IMR-90 (cell line): ENCODE data around the gene B4GALNT1. TPM values are rescaled to one million over a fixed set of nuclear protein-coding genes. Genes with fewer than 3 reads are reported as not detected.

Experiments
- ATAC-seq: fragments of 200-7000 bp; cut with Tn5 transposase; 2 replicates; pipeline ENCODE4 v1.9.1; 2020; ENCODE audit warnings: low read depth, mild to moderate bottlenecking, moderate library complexity
- BruUV-seq: library from RNA; stranded (reverse); fragments of 400-500 nt; replicated peaks from 2 replicates; lab custom pipeline; 2021; lab: Mats Ljungman, UMichigan
- CTCF ChIA-PET: fragments of 300-600 bp; formaldehyde crosslinking; extraction: SDS; loops from one replicate; lab custom pipeline; 2021; ENCODE audit warnings: antibody characterized with exemption; lab: Yijun Ruan, JAX
- POLR2A ChIA-PET: fragments of 300-600 bp; sonication (Branson Sonifier 250); formaldehyde crosslinking; loops from one replicate; lab custom pipeline; 2022; ENCODE audit warnings: antibody characterized with exemption; ENCODE audit not compliant: unreplicated experiment; lab: Charles Lee
- DNase-seq: peaks from one replicate; pipeline ENCODE4 v3.0.0; 2013
- H2AFZ ChIP-seq: replicated peaks from 2 replicates; pipeline ENCODE3; 2013; ENCODE audit warnings: low read length, mild to moderate bottlenecking; ENCODE audit not compliant: poor library complexity
- H2AK5ac ChIP-seq: 2 replicates; pipeline ENCODE4 v1.6.1; 2013; ENCODE audit warnings: low read depth, low read length, inconsistent platforms
- H2AK9ac ChIP-seq: replicated peaks from 2 replicates; pipeline ENCODE3; 2013; ENCODE audit warnings: mild to moderate bottlenecking, low read depth, low read length, moderate library complexity; ENCODE audit not compliant: poor library complexity
- H2BK120ac ChIP-seq: 2 replicates; pipeline ENCODE4 v1.6.1; 2013; ENCODE audit warnings: low read depth, low read length, inconsistent platforms
- H2BK15ac ChIP-seq: 3 replicates; pipeline ENCODE4 v1.6.1; 2013; ENCODE audit warnings: low read depth, low read length, inconsistent platforms
- H2BK20ac ChIP-seq: 2 replicates; pipeline ENCODE4 v1.6.1; 2013; ENCODE audit warnings: low read depth, mild to moderate bottlenecking, inconsistent platforms, low read length, moderate library complexity
- H2BK5ac ChIP-seq: 2 replicates; pipeline ENCODE4 v1.6.1; 2013; ENCODE audit warnings: mild to moderate bottlenecking, low read depth, low read length, inconsistent platforms; ENCODE audit not compliant: poor library complexity, severe bottlenecking
- H3K14ac ChIP-seq: replicated peaks from 2 replicates; pipeline ENCODE4 v1.6.1; 2013; ENCODE audit warnings: low read depth, low read length, inconsistent platforms
- H3K18ac ChIP-seq: 2 replicates; pipeline ENCODE4 v1.6.1; 2013; ENCODE audit warnings: low read depth, low read length, control low read depth
- H3K23ac ChIP-seq: 2 replicates; pipeline ENCODE4 v1.6.1; 2013; ENCODE audit warnings: low read depth, low read length, inconsistent platforms
- H3K27ac ChIP-seq: 2 replicates; pipeline ENCODE4 v1.5.1; 2013; ENCODE audit warnings: mild to moderate bottlenecking, control low read depth, low read length; ENCODE audit not compliant: insufficient read depth
- H3K27me3 ChIP-seq: 2 replicates; pipeline ENCODE4 v1.6.1; 2013; ENCODE audit warnings: low read length; ENCODE audit not compliant: control insufficient read depth, insufficient read depth
- H3K36me3 ChIP-seq: 2 replicates; pipeline ENCODE4 v1.6.1; 2013; ENCODE audit warnings: low read length, mixed read lengths; ENCODE audit not compliant: control insufficient read depth, insufficient read depth
- H3K4ac ChIP-seq: 2 replicates; pipeline ENCODE4 v1.6.1; 2013; ENCODE audit warnings: low read depth, low read length, inconsistent platforms
- H3K4me1 ChIP-seq: 2 replicates; pipeline ENCODE4 v1.6.1; 2013; ENCODE audit warnings: low read length, mixed read lengths; ENCODE audit not compliant: control insufficient read depth, insufficient read depth
- H3K4me2 ChIP-seq: 2 replicates; pipeline ENCODE4 v1.6.1; 2013; ENCODE audit warnings: low read depth, mild to moderate bottlenecking, control low read depth, low read length, moderate library complexity
- H3K4me3 ChIP-seq: 2 replicates; pipeline ENCODE4 v1.5.1; 2013; ENCODE audit warnings: low read depth, mild to moderate bottlenecking, control low read depth, low read length, moderate library complexity; ENCODE audit not compliant: insufficient read depth
- H3K56ac ChIP-seq: 2 replicates; pipeline ENCODE4 v1.6.1; 2013; ENCODE audit warnings: low read length, inconsistent platforms; ENCODE audit not compliant: insufficient read depth; ENCODE audit errors: extremely low read depth
- H3K79me1 ChIP-seq, 2 experiments: 2 replicates each; pipeline ENCODE4 v1.6.1; 2013; ENCODE audit warnings: low read length in 2 of 2, inconsistent platforms in 1 of 2, low read depth in 1 of 2
- H3K9ac ChIP-seq: 2 replicates; pipeline ENCODE4 v1.6.1; 2013; ENCODE audit warnings: low read depth, low read length, control low read depth
- H3K9me1 ChIP-seq: 2 replicates; pipeline ENCODE4 v1.6.1; 2013; ENCODE audit warnings: low read length, inconsistent platforms; ENCODE audit not compliant: insufficient read depth
- H3K9me3 ChIP-seq: 2 replicates; pipeline ENCODE4 v1.6.1; 2013; ENCODE audit warnings: low read length; ENCODE audit not compliant: control insufficient read depth, insufficient read depth
- H4K20me1 ChIP-seq: 2 replicates; pipeline ENCODE4 v1.6.1; 2013; ENCODE audit warnings: low read length, inconsistent platforms; ENCODE audit not compliant: insufficient read depth
- H4K5ac ChIP-seq: 2 replicates; pipeline ENCODE4 v1.6.1; 2013; ENCODE audit warnings: mild to moderate bottlenecking, low read depth, low read length, control low read depth
- H4K8ac ChIP-seq, 2 experiments: 2 replicates each; pipeline ENCODE4 v1.6.1; 2013; ENCODE audit warnings: low read depth in 2 of 2, low read length in 2 of 2, control low read depth in 1 of 2, inconsistent platforms in 1 of 2
- H4K91ac ChIP-seq: 2 replicates; pipeline ENCODE4 v1.6.1; 2013; ENCODE audit warnings: low read depth, low read length, inconsistent platforms; ENCODE audit not compliant: insufficient read depth
- CHD1 ChIP-seq: IDR thresholded peaks from 2 replicates; pipeline ENCODE4 v1.6.1; 2012; ENCODE audit warnings: low read depth, low read length, improper control_type of control experiment
- MAFK ChIP-seq: IDR thresholded peaks from 2 replicates; pipeline ENCODE4 v1.6.1; 2012; ENCODE audit warnings: low read depth, low read length, improper control_type of control experiment
- MXI1 ChIP-seq: IDR thresholded peaks from 2 replicates; pipeline ENCODE4 v1.6.1; 2012; ENCODE audit warnings: low read depth, mild to moderate bottlenecking, low read length, moderate library complexity, borderline replicate concordance
- POLR2A ChIP-seq: IDR thresholded peaks from 2 replicates; pipeline ENCODE4 v1.6.1; 2012; ENCODE audit warnings: mild to moderate bottlenecking, low read depth, low read length
- SMC3 ChIP-seq: fragments of 150-350 bp; IDR thresholded peaks from 2 replicates; pipeline ENCODE4 v1.6.1; 2016; ENCODE audit warnings: low read depth, mild to moderate bottlenecking, antibody characterized with exemption, low read length, moderate library complexity
- WGBS, 2 experiments: methylation state at CpG; one replicate each; pipeline versions ENCODE4 v1.1.5 to v1.1.7; 2013; ENCODE audit warnings: missing lambda C conversion rate in 2 of 2; ENCODE audit not compliant: insufficient read length in 1 of 2; ENCODE audit errors: extremely low coverage in 2 of 2; 5-methylcytosine and 5-hydroxymethylcytosine counted together
- dilution Hi-C: fragments of 300-500 bp; cut with HindIII; formaldehyde crosslinking; loops from one replicate; pipeline ENCODE4 v1.14.3; 2018; ENCODE audit warnings: low sequenced_read_pairs; ENCODE audit not compliant: unreplicated experiment
- in situ Hi-C: fragments of 300-500 bp; cut with MboI; formaldehyde crosslinking; loops from 3 replicates; pipeline ENCODE4 v1.14.3; 2019; ENCODE audit warnings: low sequenced_read_pairs, inconsistent platforms, mixed read lengths
- intact Hi-C: fragments of 100-400 bp; cut with micrococcal nuclease; formaldehyde crosslinking; loops from 2 replicates; pipeline ENCODE4 v1.10.0; 2022
- polyA plus RNA-seq, 3 experiments: library from polyadenylated mRNA; depleted of rRNA; stranded (reverse); fragments of >200 nt; gene quantifications; 2 replicates each; pipeline ENCODE4 v1.2.3, GENCODE V29; 2012; ENCODE audit warnings: low replicate concordance in 1 of 3
- total RNA-seq: library from RNA; depleted of rRNA; stranded (reverse); fragments of >200 nt; gene quantifications from 2 replicates; pipeline ENCODE4 v1.2.3, GENCODE V29; 2012
- TF ChIP-seq, protein P1 (sequence below): fragments of 150-350 bp; IDR thresholded peaks from 2 replicates; pipeline ENCODE4 v1.6.1; 2016; ENCODE audit warnings: low read depth, mild to moderate bottlenecking, low read length, moderate library complexity, borderline replicate concordance
- TF ChIP-seq, protein P2 (sequence below): conservative IDR thresholded peaks from 2 replicates; pipeline ENCODE4 v1.5.1; 2012; ENCODE audit warnings: mild to moderate bottlenecking, low read depth, low read length, improper control_type of control experiment

Gene B4GALNT1
- total and polyA plus RNA-seq, 2 of the 4 experiments (the other 2 are of a cell fraction): 0.18 to 0.62 TPM

DNA sequence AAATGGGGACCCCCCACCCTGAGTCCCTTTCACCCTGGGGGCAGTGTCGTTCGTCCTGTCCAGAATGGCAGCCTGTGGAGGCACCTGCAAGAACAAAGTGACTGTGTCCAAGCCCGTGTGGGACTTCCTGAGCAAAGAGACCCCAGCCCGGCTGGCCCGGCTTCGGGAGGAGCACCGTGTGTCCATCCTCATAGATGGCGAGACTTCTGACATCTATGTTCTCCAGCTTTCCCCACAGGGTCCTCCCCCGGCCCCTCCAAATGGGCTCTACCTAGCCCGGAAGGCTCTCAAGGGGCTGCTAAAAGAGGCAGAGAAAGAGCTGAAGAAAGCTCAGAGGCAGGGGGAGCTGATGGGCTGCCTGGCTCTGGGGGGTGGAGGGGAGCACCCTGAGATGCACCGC, 26.2 kb downstream of the B4GALNT1 start:
- Histone ChIP-seq H3K27me3 (no peaks in the 10 kb centered on the region), H2BK20ac (no peak overlapping the region), H3K4me1 (peaks cover 15% of the 10 kb centered on the region), H4K91ac (no peak overlapping the region), H2BK15ac (no peak overlapping the region), H2BK120ac (no peak overlapping the region), H3K79me1 (peaks cover 9 to 20% of the 10 kb centered on the region in 2 experiments), H2AFZ (no peak overlapping the region), H3K56ac (no peak overlapping the region), H3K36me3 (peaks cover 9% of the 10 kb centered on the region; the same call in 1 of the 2 replicates), H3K4ac (no peak overlapping the region), H3K9ac (no peak overlapping the region), H3K9me3 (no peaks in the 10 kb centered on the region), H4K5ac (no peak overlapping the region), H4K20me1 (no peaks in the 10 kb centered on the region), H4K8ac (no peak overlapping the region), H2AK5ac (no peak overlapping the region), H3K4me3 (no peak overlapping the region), H2BK5ac (no peak overlapping the region), H3K27ac (no peak overlapping the region), H3K4me2 (no peak overlapping the region), H3K14ac (no peak overlapping the region), H2AK9ac (no peak overlapping the region), H3K23ac (no peak overlapping the region), H3K9me1 (peaks cover 18% of the 10 kb centered on the region; the same call in 1 of the 2 replicates), H3K18ac (no peak overlapping the region)
- ATAC-seq (no peak), DNase-seq (no peak)
- CTCF ChIA-PET: no interaction called here
- in situ Hi-C loops (no loop called here), intact Hi-C loops (no loop called here), dilution Hi-C loops (no loop called here)
- 100% methylated on average over 2 of the region's 11 CpGs; no CpG with 5 or more reads in 1 of the 2 experiments for WGBS, 2 experiments
- BruUV-seq: no TSS peak
- TF ChIP-seq CHD1 (no peak), POLR2A (no peak), MXI1 (no peak), SMC3 (no peak), MAFK (no peak)
- TF ChIP-seq, protein P1, sequence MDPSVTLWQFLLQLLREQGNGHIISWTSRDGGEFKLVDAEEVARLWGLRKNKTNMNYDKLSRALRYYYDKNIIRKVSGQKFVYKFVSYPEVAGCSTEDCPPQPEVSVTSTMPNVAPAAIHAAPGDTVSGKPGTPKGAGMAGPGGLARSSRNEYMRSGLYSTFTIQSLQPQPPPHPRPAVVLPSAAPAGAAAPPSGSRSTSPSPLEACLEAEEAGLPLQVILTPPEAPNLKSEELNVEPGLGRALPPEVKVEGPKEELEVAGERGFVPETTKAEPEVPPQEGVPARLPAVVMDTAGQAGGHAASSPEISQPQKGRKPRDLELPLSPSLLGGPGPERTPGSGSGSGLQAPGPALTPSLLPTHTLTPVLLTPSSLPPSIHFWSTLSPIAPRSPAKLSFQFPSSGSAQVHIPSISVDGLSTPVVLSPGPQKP: no peak
- TF ChIP-seq, protein P2, sequence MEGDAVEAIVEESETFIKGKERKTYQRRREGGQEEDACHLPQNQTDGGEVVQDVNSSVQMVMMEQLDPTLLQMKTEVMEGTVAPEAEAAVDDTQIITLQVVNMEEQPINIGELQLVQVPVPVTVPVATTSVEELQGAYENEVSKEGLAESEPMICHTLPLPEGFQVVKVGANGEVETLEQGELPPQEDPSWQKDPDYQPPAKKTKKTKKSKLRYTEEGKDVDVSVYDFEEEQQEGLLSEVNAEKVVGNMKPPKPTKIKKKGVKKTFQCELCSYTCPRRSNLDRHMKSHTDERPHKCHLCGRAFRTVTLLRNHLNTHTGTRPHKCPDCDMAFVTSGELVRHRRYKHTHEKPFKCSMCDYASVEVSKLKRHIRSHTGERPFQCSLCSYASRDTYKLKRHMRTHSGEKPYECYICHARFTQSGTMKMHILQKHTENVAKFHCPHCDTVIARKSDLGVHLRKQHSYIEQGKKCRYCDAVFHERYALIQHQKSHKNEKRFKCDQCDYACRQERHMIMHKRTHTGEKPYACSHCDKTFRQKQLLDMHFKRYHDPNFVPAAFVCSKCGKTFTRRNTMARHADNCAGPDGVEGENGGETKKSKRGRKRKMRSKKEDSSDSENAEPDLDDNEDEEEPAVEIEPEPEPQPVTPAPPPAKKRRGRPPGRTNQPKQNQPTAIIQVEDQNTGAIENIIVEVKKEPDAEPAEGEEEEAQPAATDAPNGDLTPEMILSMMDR: no peak
- POLR2A ChIA-PET: no interaction called here
